SU-DHL-6 (cell line): ENCODE data around the gene ELMO1.

Source experiments
- H2AFZ ChIP-seq: fragments of 200-600 bp; sonication (generic); 2 replicates; pipeline ENCODE4 v1.6.1; 2014; ENCODE audit warnings: low read depth, mild to moderate bottlenecking, moderate library complexity, mixed read lengths, antibody characterized with exemption, low read length; ENCODE audit not compliant: severe bottlenecking
- H3F3A ChIP-seq: fragments of 200-600 bp; shearing (Covaris generic); 2 replicates; pipeline ENCODE4 v1.6.0; 2016; ENCODE audit warnings: antibody characterized with exemption, mild to moderate bottlenecking; ENCODE audit not compliant: insufficient read depth
- H3K27ac ChIP-seq: fragments of 200-600 bp; sonication (generic); 2 replicates; pipeline ENCODE4 v1.5.1; 2016; ENCODE audit warnings: low read depth, mild to moderate bottlenecking, low read length, moderate library complexity, mixed read lengths
- H3K27me3 ChIP-seq: fragments of 200-600 bp; sonication (generic), shearing (Covaris generic); 2 replicates; pipeline ENCODE4 v1.6.0; 2014; ENCODE audit warnings: mild to moderate bottlenecking, low read length
- H3K36me3 ChIP-seq: fragments of 200-600 bp; sonication (generic); 2 replicates; pipeline ENCODE4 v1.6.1; 2014; ENCODE audit warnings: mild to moderate bottlenecking, low read length, mixed read lengths
- H3K4me2 ChIP-seq: fragments of 300-600, 200-600 bp; shearing (Covaris generic), sonication (generic); 2 replicates; pipeline ENCODE4 v1.6.0; 2014; ENCODE audit warnings: low read length, low read depth, mild to moderate bottlenecking; ENCODE audit not compliant: poor library complexity, severe bottlenecking
- H3K4me3 ChIP-seq: fragments of 200-600 bp; sonication (generic); 2 replicates; pipeline ENCODE4 v1.5.1; 2014; ENCODE audit warnings: antibody characterized with exemption, low read length, mild to moderate bottlenecking, mixed read lengths; ENCODE audit not compliant: insufficient read depth, poor library complexity, severe bottlenecking
- H3K79me2 ChIP-seq: fragments of 200-600 bp; sonication (generic); 2 replicates; pipeline ENCODE4 v1.6.1; 2014; ENCODE audit warnings: mild to moderate bottlenecking, low read length, moderate library complexity; ENCODE audit not compliant: insufficient read depth
- H3K9ac ChIP-seq: fragments of 200-600 bp; sonication (generic); 2 replicates; pipeline ENCODE4 v1.7.0; 2014; ENCODE audit warnings: mild to moderate bottlenecking, low read length
- H3K9me2 ChIP-seq: fragments of 200-600 bp; sonication (generic); replicated peaks from 2 replicates; pipeline ENCODE4 v1.6.1; 2014; ENCODE audit warnings: low read length; ENCODE audit not compliant: insufficient read depth
- H3K9me3 ChIP-seq: fragments of 200-600 bp; sonication (generic); 2 replicates; pipeline ENCODE4 v1.6.1; 2014; ENCODE audit warnings: low read length, mixed read lengths; ENCODE audit not compliant: insufficient read depth
- H4K20me1 ChIP-seq: fragments of 200-600 bp; sonication (generic); 2 replicates; pipeline ENCODE4 v1.6.1; 2014; ENCODE audit warnings: low read depth, mild to moderate bottlenecking, antibody characterized with exemption, low read length, moderate library complexity, mixed read lengths
- CTCF ChIP-seq: fragments of 200-600 bp; sonication (generic); IDR thresholded peaks from one replicate; pipeline ENCODE4 v1.5.1; 2017; ENCODE audit warnings: antibody characterized with exemption, mild to moderate bottlenecking, low read length, moderate library complexity; ENCODE audit not compliant: insufficient read depth, poor library complexity, severe bottlenecking
- EZH2phosphoT487 ChIP-seq: fragments of 200-600 bp; sonication (generic), shearing (Covaris generic); conservative IDR thresholded peaks from 2 replicates; pipeline ENCODE4 v1.6.1; 2018; ENCODE audit warnings: mild to moderate bottlenecking, antibody characterized with exemption, low read length, moderate library complexity, mixed read lengths

ELMO1 gene

GRCh38 chr7:36827726-36828703 lies 620.6 kb downstream of the ELMO1 start:
- Histone ChIP-seq H3K9me2 (no peaks in the 10 kb centered on the region), H3K9me3 (no peaks in the 10 kb centered on the region), H3K4me3 (no peak overlapping the region), H3F3A (no peaks in the 10 kb centered on the region), H3K27ac (no peak overlapping the region), H3K79me2 (no peaks in the 10 kb centered on the region), H3K27me3 (no peaks in the 10 kb centered on the region), H3K9ac (no peak overlapping the region), H2AFZ (no peak overlapping the region), H3K4me2 (no peak overlapping the region), H4K20me1 (no peaks in the 10 kb centered on the region), H3K36me3 (no peaks in the 10 kb centered on the region)
- TF ChIP-seq CTCF (no peak), EZH2phosphoT487 (no peak)

GRCh38 chr7:36825501-36825900 lies 623.2 kb downstream of the ELMO1 start:
- Histone ChIP-seq H3K4me2 (no peak overlapping the region), H3K9me3 (no peaks in the 10 kb centered on the region), H4K20me1 (no peaks in the 10 kb centered on the region), H2AFZ (no peak overlapping the region), H3K4me3 (no peak overlapping the region), H3K9me2 (no peaks in the 10 kb centered on the region), H3F3A (no peaks in the 10 kb centered on the region), H3K79me2 (no peaks in the 10 kb centered on the region), H3K36me3 (no peaks in the 10 kb centered on the region), H3K27me3 (no peaks in the 10 kb centered on the region), H3K9ac (no peak overlapping the region), H3K27ac (no peak overlapping the region)
- TF ChIP-seq EZH2phosphoT487 (no peak), CTCF (no peak)

- Histone ChIP-seq H4K20me1 (no peaks in the 10 kb centered on the region), H3K9ac (no peak overlapping the region), H3K27me3 (no peaks in the 10 kb centered on the region), H3K27ac (no peak overlapping the region), H2AFZ (no peak overlapping the region), H3K4me2 (no peak overlapping the region), H3K4me3 (no peak overlapping the region), H3K79me2 (no peaks in the 10 kb centered on the region), H3K9me2 (no peaks in the 10 kb centered on the region), H3K36me3 (no peaks in the 10 kb centered on the region), H3K9me3 (no peaks in the 10 kb centered on the region), H3F3A (no peaks in the 10 kb centered on the region)
- TF ChIP-seq EZH2phosphoT487 (no peak), CTCF (no peak)
Observed at GRCh38 chr7:36823353-36823752, 625.3 kb downstream of the ELMO1 start.
